Measurements from ENCODE around the gene C1GALT1C1.

GRCh38 chrX:120647127-120647526, 17.3 kb upstream of the C1GALT1C1 start:
- TF ChIP-seq CTCF (IDR thresholded peaks at IDR 0.05) (no peak), POLR2A (IDR thresholded peaks at IDR 0.05) (no peak)
